ENCODE results near the gene RHEB. TPM values are rescaled to one million over a fixed set of nuclear protein-coding genes. Genes with fewer than 3 reads are reported as not detected.
A peak's percentile ranks its signal among the peaks of the same experiment; 100 is the strongest.

The RHEB gene
- polyA plus RNA-seq, 1 experiment: 154 TPM

- H3K9me3 ChIP-seq (ENCODE audit: control insufficient read depth, insufficient read depth, low read length): peaks cover 7% of the 10 kb centered on the region; the same call in 1 of the 2 replicates
- H3K27ac ChIP-seq (ENCODE audit: low read depth, low read length): no peak within 1 kb of the TSS
- H3K4me3 ChIP-seq (ENCODE audit: low read depth, low read length): peak within 1 kb of the TSS; percentile 41
- POLR2A ChIA-PET: no interaction called here
- H3K27me3 ChIP-seq (ENCODE audit: control insufficient read depth, insufficient read depth, low read length): peaks cover 14% of the 10 kb centered on the region
- CTCF ChIA-PET: interaction anchor here (2.6 to 5.5 kb wide), 2 partner anchors 9 to 72 kb away, joined by 14 to 34 read pairs; no protein-coding TSS in a partner anchor
- no peak for TF ChIP-seq CTCF (IDR thresholded peaks at IDR 0.05; ENCODE audit: low read depth, low read length)
- DNase-seq (ENCODE audit: low read depth, low spot score): no peak
These were observed 79.6 kb downstream of the RHEB start, which contains the start of gene CRYGN for GRCh38 chr7:151439855-151440798. Gene CRYGN (minus strand): TSS chr7:151440141. CDS start chr7:151439917, 224 bp downstream.

- no peak overlapping the region for H3K27ac ChIP-seq (ENCODE audit: low read depth, low read length)
- ChIA-PET CTCF (interaction anchor here (5.5 kb wide), 1 partner anchor 10 kb away, joined by 34 read pairs; no protein-coding TSS in a partner anchor), POLR2A (no interaction called here)
- no peak overlapping the region for H3K4me3 ChIP-seq (ENCODE audit: low read depth, low read length)
- peaks cover 14% of the 10 kb centered on the region for H3K27me3 ChIP-seq (ENCODE audit: control insufficient read depth, insufficient read depth, low read length)
- peaks cover 7% of the 10 kb centered on the region; the same call in 1 of the 2 replicates for H3K9me3 ChIP-seq (ENCODE audit: control insufficient read depth, insufficient read depth, low read length)
- TF ChIP-seq CTCF (IDR thresholded peaks at IDR 0.05; ENCODE audit: low read depth, low read length): no peak
- no peak for DNase-seq (ENCODE audit: low read depth, low spot score)
These were observed 80.7 kb downstream of the RHEB start for GRCh38 chr7:151438864-151439601.

- peaks cover 7% of the 10 kb centered on the region; the same call in 1 of the 2 replicates for H3K9me3 ChIP-seq (ENCODE audit: control insufficient read depth, insufficient read depth, low read length)
- ChIA-PET POLR2A (no interaction called here), CTCF (interaction anchor here (5.5 kb wide), 1 partner anchor 11 kb away, joined by 34 read pairs; no protein-coding TSS in a partner anchor)
- TF ChIP-seq CTCF (IDR thresholded peaks at IDR 0.05; ENCODE audit: low read depth, low read length): no peak
- no peak for DNase-seq (ENCODE audit: low read depth, low spot score)
- H3K27ac ChIP-seq (ENCODE audit: low read depth, low read length): no peak overlapping the region
- H3K4me3 ChIP-seq (ENCODE audit: low read depth, low read length): no peak overlapping the region
- peaks cover 17% of the 10 kb centered on the region for H3K27me3 ChIP-seq (ENCODE audit: control insufficient read depth, insufficient read depth, low read length)
These were observed 81.7 kb downstream of the RHEB start for GRCh38 chr7:151437866-151438516.

GRCh38 chr7:151437159-151437553 lies 82.5 kb downstream of the RHEB start:
- POLR2A ChIA-PET: no interaction called here

More at GRCh38 chr7:151437159-151437553, 82.5 kb downstream of the RHEB start:
- peaks cover 17% of the 10 kb centered on the region for H3K27me3 ChIP-seq (ENCODE audit: control insufficient read depth, insufficient read depth, low read length)
- H3K9me3 ChIP-seq (ENCODE audit: control insufficient read depth, insufficient read depth, low read length): peaks cover 7% of the 10 kb centered on the region; the same call in 1 of the 2 replicates
- no peak overlapping the region for H3K27ac ChIP-seq (ENCODE audit: low read depth, low read length)
- H3K4me3 ChIP-seq (ENCODE audit: low read depth, low read length): no peak overlapping the region
- no peak for TF ChIP-seq CTCF (IDR thresholded peaks at IDR 0.05; ENCODE audit: low read depth, low read length)
- CTCF ChIA-PET: interaction anchor here (1.4 to 5.5 kb wide), 2 partner anchors 12 to 69 kb away, joined by 4 to 34 read pairs; no protein-coding TSS in a partner anchor
- DNase-seq (ENCODE audit: low read depth, low spot score): no peak

Data from AG04450 (cell line).